Uterus (tissue), 2 donors: ENCODE data around the gene NPC1L1.

Experiments
- POLR2A ChIP-seq, 2 donors: fragments of 450-650 bp; IDR thresholded peaks; one replicate each; pipeline ENCODE4 v1.6.1; 2016; ENCODE audit warnings: antibody characterized with exemption in 2 of 2, mild to moderate bottlenecking in 1 of 2, moderate library complexity in 1 of 2
- TF ChIP-seq, protein P1 (sequence below), 4 experiments: fragments of 200-600 bp in 2 of 4; fragments of 450-650 bp in 2 of 4; sonication (generic) in 2 of 4; IDR thresholded peaks; one replicate each; pipeline ENCODE4 v1.5.1; 2016 to 2019; ENCODE audit warnings: antibody characterized with exemption in 4 of 4, mild to moderate bottlenecking in 2 of 4, moderate library complexity in 1 of 4

DNA sequence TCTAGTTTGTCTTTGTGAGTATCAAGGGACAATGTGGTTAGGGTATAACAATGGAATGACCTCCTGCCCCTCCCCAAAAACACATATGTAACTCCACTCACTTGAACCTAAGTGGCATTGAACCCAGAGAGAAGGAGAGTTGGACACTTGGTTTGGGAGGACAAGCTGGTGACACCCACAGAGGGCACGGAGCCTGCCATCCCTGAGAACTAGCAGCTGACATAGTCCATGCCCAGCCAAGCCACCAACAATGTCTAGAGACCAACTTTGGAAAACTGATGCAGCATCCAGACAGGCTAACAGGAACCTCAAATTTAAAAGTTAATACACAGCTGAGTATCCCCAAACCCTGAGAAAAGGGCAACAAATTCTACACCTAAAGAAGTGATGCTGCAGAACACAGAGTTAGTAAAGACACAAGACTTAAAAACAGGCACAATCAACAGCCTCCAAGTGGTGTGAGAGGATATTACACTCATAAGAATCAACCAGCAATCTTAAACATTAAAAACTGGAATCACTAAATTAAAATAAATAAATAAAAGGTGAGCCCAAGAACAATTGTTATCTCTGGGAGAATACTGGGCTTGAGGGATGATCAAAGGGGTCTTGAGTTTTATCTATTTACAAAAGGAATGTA is 77.8 kb downstream of the NPC1L1 start:
- TF ChIP-seq, protein P1, sequence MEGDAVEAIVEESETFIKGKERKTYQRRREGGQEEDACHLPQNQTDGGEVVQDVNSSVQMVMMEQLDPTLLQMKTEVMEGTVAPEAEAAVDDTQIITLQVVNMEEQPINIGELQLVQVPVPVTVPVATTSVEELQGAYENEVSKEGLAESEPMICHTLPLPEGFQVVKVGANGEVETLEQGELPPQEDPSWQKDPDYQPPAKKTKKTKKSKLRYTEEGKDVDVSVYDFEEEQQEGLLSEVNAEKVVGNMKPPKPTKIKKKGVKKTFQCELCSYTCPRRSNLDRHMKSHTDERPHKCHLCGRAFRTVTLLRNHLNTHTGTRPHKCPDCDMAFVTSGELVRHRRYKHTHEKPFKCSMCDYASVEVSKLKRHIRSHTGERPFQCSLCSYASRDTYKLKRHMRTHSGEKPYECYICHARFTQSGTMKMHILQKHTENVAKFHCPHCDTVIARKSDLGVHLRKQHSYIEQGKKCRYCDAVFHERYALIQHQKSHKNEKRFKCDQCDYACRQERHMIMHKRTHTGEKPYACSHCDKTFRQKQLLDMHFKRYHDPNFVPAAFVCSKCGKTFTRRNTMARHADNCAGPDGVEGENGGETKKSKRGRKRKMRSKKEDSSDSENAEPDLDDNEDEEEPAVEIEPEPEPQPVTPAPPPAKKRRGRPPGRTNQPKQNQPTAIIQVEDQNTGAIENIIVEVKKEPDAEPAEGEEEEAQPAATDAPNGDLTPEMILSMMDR (IDR thresholded peaks at IDR 0.05), result no peak
- TF ChIP-seq POLR2A (IDR thresholded peaks at IDR 0.05), result no peak
